K562 (cell line): ENCODE results near the gene ERN1. TPM values are rescaled to one million over a fixed set of nuclear protein-coding genes. Genes with fewer than 3 reads are reported as not detected.

Experiments
- CC2D1A ChIP-seq: fragments of 450-650 bp; IDR thresholded peaks from 2 replicates; pipeline ENCODE4 v1.6.1; 2017; ENCODE audit warnings: mild to moderate bottlenecking
- EP300 ChIP-seq: IDR thresholded peaks from 2 replicates; pipeline ENCODE4 v1.6.1; 2012; ENCODE audit warnings: low read length, improper control_type of control experiment
- LCOR ChIP-seq: sonication (generic); formaldehyde crosslinking; IDR thresholded peaks from 2 replicates; pipeline ENCODE4 v1.8.0; 2022; ENCODE audit warnings: mild to moderate bottlenecking, missing genetic modification reagents
- MAFK ChIP-seq: IDR thresholded peaks from 2 replicates; pipeline ENCODE4 v1.6.1; 2011; ENCODE audit warnings: low read length, improper control_type of control experiment
- NR2C1 ChIP-seq, 2 experiments: fragments of 450-650 bp; IDR thresholded peaks; 2 replicates each; pipeline ENCODE4 v1.6.1; 2017; ENCODE audit warnings: mild to moderate bottlenecking in 2 of 2, antibody characterized with exemption in 1 of 2, inconsistent platforms in 1 of 2, missing compliant biosample characterization in 1 of 2, missing genetic modification characterization in 1 of 2
- POLR3A ChIP-seq: IDR thresholded peaks from 2 replicates; pipeline ENCODE4 v1.6.1; 2011; ENCODE audit warnings: borderline replicate concordance, mild to moderate bottlenecking, moderate library complexity; ENCODE audit not compliant: insufficient read length, insufficient read depth; ENCODE audit errors: extremely low read depth
- SMC3 ChIP-seq: conservative IDR thresholded peaks from 2 replicates; pipeline ENCODE4 v1.6.1; 2011; ENCODE audit warnings: low read depth, low read length, improper control_type of control experiment; ENCODE audit not compliant: insufficient read depth
- ZNF263 ChIP-seq: sonication (generic); formaldehyde crosslinking; IDR thresholded peaks from 2 replicates; pipeline ENCODE4 v1.8.0; 2022; ENCODE audit warnings: mild to moderate bottlenecking, missing genetic modification reagents, borderline replicate concordance
- polyA plus RNA-seq, 8 experiments: library from polyadenylated mRNA; depleted of rRNA in 4 of 8; stranded (reverse) in 5 of 8; unstranded in 3 of 8; fragments of >200 nt; fragmentation: Nextera tagmentation in 2 of 8; fragmentation: Illumina TruSeq in 1 of 8; extraction: Ambion mirVana in 2 of 8; extraction: Trizol in 1 of 8; gene quantifications; 2 replicates each; pipeline versions ENCODE4 v1.2.1 to v1.2.3, GENCODE V29; 2011 to 2014; ENCODE audit warnings: inconsistent platforms in 1 of 8, missing spikeins in 1 of 8
- total RNA-seq, 7 experiments: library from RNA; depleted of rRNA in 6 of 7; stranded (reverse); fragments of >200 nt in 6 of 7; fragmentation: Illumina TruSeq in 2 of 7; extraction: Trizol in 2 of 7; gene quantifications; 2 replicates each; pipeline versions ENCODE4 v1.2.1 to v1.2.3, GENCODE V29; 2011 to 2021; ENCODE audit warnings: low replicate concordance in 1 of 7
- TF ChIP-seq, protein P1 (sequence below), 2 experiments: fragments of 450-650 bp in 1 of 2; sonication (generic) in 1 of 2; formaldehyde crosslinking in 1 of 2; IDR thresholded peaks; 2 replicates each; pipeline versions ENCODE4 v1.7.1 to v1.9.0; 2016 to 2022; ENCODE audit warnings: inconsistent platforms in 1 of 2, mild to moderate bottlenecking in 1 of 2, missing genetic modification reagents in 1 of 2
- TF ChIP-seq, protein P2 (sequence below), 2 experiments: IDR thresholded peaks in 1 of 2; conservative IDR thresholded peaks in 1 of 2; 2 replicates each; pipeline ENCODE4 v1.6.1; 2016; ENCODE audit warnings: low read depth in 2 of 2, mild to moderate bottlenecking in 1 of 2, missing compliant biosample characterization in 1 of 2, missing genetic modification characterization in 1 of 2, moderate library complexity in 1 of 2
- TF ChIP-seq, protein P3 (sequence below): IDR thresholded peaks from 2 replicates; pipeline ENCODE4 v1.6.1; 2012; ENCODE audit warnings: low read depth, low read length, improper control_type of control experiment, borderline replicate concordance

The ERN1 gene
- total and polyA plus RNA-seq, 9 of the 15 experiments (the other 6 are each of a cell fraction or from before 2014, with no cell fraction given) = 2.1 to 22.5 (median 7.3) TPM

DNA sequence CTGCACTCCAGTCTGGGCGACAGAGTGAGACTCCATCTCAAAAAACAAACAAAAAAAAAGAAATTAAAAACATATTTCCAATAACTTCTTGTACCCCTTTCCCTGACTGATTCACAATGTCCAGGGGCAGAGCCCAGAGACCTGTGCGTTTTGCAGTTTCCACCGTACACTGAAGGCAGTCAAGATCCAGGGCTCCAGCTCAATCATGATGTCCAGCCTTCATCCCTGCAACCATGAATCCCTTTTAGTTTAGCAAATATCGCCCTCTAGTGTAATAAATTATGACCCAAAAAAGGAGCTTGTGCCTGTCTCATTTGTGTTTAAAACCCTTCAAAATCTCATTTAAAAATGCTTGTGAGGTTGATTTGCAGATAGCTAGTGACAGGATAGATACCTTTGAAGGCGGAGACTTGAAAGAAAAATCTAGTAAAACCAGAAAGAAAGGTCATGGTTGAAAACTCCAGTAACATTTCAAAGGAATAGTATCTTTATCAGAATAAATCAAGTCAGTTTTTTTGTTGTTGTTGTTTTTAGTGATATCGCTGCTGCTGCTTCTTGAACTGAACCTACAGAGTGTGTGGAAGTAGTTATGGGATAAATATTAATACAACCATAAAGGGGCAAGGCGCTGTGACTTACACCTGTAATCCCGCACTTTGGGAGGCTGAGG is 3.7 kb upstream of the ERN1 start (continued):
- TF ChIP-seq, protein P1, sequence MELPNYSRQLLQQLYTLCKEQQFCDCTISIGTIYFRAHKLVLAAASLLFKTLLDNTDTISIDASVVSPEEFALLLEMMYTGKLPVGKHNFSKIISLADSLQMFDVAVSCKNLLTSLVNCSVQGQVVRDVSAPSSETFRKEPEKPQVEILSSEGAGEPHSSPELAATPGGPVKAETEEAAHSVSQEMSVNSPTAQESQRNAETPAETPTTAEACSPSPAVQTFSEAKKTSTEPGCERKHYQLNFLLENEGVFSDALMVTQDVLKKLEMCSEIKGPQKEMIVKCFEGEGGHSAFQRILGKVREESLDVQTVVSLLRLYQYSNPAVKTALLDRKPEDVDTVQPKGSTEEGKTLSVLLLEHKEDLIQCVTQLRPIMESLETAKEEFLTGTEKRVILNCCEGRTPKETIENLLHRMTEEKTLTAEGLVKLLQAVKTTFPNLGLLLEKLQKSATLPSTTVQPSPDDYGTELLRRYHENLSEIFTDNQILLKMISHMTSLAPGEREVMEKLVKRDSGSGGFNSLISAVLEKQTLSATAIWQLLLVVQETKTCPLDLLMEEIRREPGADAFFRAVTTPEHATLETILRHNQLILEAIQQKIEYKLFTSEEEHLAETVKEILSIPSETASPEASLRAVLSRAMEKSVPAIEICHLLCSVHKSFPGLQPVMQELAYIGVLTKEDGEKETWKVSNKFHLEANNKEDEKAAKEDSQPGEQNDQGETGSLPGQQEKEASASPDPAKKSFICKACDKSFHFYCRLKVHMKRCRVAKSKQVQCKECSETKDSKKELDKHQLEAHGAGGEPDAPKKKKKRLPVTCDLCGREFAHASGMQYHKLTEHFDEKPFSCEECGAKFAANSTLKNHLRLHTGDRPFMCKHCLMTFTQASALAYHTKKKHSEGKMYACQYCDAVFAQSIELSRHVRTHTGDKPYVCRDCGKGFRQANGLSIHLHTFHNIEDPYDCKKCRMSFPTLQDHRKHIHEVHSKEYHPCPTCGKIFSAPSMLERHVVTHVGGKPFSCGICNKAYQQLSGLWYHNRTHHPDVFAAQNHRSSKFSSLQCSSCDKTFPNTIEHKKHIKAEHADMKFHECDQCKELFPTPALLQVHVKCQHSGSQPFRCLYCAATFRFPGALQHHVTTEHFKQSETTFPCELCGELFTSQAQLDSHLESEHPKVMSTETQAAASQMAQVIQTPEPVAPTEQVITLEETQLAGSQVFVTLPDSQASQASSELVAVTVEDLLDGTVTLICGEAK (IDR thresholded peaks at IDR 0.05) = no peak
- TF ChIP-seq, protein P1 (CRISPR knock-in tag; IDR thresholded peaks at IDR 0.05) = no peak
- TF ChIP-seq MAFK (0 out of 2 replicates have a peak, but pooled peaks have one; percentile 6), ZNF263 (CRISPR knock-in tag) (peak; percentile 21; the same call in 1 of the 2 replicates), EP300 (no peak), POLR3A (no peak), CC2D1A (peak; percentile 41; the same call in 1 of the 2 replicates), SMC3 (peak; percentile 79), LCOR (CRISPR knock-in tag) (0 out of 2 replicates have a peak, but pooled peaks have one; percentile 53), NR2C1 (IDR thresholded peaks at IDR 0.05) (no peak), NR2C1 (tag; IDR thresholded peaks at IDR 0.05) (no peak)
- TF ChIP-seq, protein P2, sequence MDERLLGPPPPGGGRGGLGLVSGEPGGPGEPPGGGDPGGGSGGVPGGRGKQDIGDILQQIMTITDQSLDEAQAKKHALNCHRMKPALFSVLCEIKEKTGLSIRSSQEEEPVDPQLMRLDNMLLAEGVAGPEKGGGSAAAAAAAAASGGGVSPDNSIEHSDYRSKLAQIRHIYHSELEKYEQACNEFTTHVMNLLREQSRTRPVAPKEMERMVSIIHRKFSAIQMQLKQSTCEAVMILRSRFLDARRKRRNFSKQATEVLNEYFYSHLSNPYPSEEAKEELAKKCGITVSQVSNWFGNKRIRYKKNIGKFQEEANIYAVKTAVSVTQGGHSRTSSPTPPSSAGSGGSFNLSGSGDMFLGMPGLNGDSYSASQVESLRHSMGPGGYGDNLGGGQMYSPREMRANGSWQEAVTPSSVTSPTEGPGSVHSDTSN (CRISPR knock-in tag; IDR thresholded peaks at IDR 0.05; ENCODE audit: low read depth) = no peak
- TF ChIP-seq, protein P2 (tag; conservative IDR thresholded peaks at IDR 0.05; ENCODE audit: low read depth) = peak; percentile 53
- TF ChIP-seq, protein P3, sequence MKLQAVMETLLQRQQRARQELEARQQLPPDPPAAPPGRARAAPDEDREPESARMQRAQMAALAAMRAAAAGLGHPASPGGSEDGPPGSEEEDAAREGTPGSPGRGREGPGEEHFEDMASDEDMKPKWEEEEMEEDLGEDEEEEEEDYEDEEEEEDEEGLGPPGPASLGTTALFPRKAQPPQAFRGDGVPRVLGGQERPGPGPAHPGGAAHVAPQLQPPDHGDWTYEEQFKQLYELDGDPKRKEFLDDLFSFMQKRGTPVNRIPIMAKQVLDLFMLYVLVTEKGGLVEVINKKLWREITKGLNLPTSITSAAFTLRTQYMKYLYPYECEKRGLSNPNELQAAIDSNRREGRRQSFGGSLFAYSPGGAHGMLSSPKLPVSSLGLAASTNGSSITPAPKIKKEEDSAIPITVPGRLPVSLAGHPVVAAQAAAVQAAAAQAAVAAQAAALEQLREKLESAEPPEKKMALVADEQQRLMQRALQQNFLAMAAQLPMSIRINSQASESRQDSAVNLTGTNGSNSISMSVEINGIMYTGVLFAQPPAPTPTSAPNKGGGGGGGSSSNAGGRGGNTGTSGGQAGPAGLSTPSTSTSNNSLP = peak; percentile 73; the same call in 1 of the 2 replicates
